ENCODE results near the gene AMBN.
A peak's percentile ranks its signal among the peaks of the same experiment; 100 is the strongest.

The AMBN gene, protein sequence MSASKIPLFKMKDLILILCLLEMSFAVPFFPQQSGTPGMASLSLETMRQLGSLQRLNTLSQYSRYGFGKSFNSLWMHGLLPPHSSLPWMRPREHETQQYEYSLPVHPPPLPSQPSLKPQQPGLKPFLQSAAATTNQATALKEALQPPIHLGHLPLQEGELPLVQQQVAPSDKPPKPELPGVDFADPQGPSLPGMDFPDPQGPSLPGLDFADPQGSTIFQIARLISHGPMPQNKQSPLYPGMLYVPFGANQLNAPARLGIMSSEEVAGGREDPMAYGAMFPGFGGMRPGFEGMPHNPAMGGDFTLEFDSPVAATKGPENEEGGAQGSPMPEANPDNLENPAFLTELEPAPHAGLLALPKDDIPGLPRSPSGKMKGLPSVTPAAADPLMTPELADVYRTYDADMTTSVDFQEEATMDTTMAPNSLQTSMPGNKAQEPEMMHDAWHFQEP
- total RNA-seq = 0 reads per million in 3 donors

- Histone ChIP-seq H3K4me1 (ENCODE audit: control insufficient read depth, insufficient read depth, low read length, poor library complexity, severe bottlenecking) (no peaks in the 10 kb centered on the region), H3K27me3 (replicated peaks; ENCODE audit: control insufficient read depth, insufficient read depth, low read length, poor library complexity, severe bottlenecking) (no peaks in the 10 kb centered on the region), H3K9me3 (ENCODE audit: control insufficient read depth, low read length) (no peaks in the 10 kb centered on the region), H3K27ac (ENCODE audit: insufficient read depth, low read length, poor library complexity, severe bottlenecking) (no peak within 1 kb of the TSS), H3K36me3 (ENCODE audit: control insufficient read depth, insufficient read depth, low read length) (no peaks in the 10 kb centered on the region), H3K4me3 (ENCODE audit: insufficient read depth, low read depth, low read length, poor library complexity, severe bottlenecking) (no peak within 1 kb of the TSS)
- DNase-seq = no peak
Measured at GRCh38 chr4:70591955-70592582, at the start of gene AMBN. TSS of gene AMBN (plus strand) at chr4:70592256. CDS start at chr4:70592359, 103 bp downstream.

- no peak overlapping the region for H3K27ac ChIP-seq (ENCODE audit: insufficient read depth, low read length, poor library complexity, severe bottlenecking)
- no peaks in the 10 kb centered on the region for H3K9me3 ChIP-seq (ENCODE audit: control insufficient read depth, low read length)
- no peak overlapping the region for H3K4me3 ChIP-seq (ENCODE audit: insufficient read depth, low read depth, low read length, poor library complexity, severe bottlenecking)
- no peak for DNase-seq
- no peaks in the 10 kb centered on the region for H3K36me3 ChIP-seq (ENCODE audit: control insufficient read depth, insufficient read depth, low read length)
- no peaks in the 10 kb centered on the region for H3K4me1 ChIP-seq (ENCODE audit: control insufficient read depth, insufficient read depth, low read length, poor library complexity, severe bottlenecking)
- no peaks in the 10 kb centered on the region for H3K27me3 ChIP-seq (replicated peaks; ENCODE audit: control insufficient read depth, insufficient read depth, low read length, poor library complexity, severe bottlenecking)
Measured at GRCh38 chr4:70544279-70544868, 47.7 kb upstream of the AMBN start.

DNA sequence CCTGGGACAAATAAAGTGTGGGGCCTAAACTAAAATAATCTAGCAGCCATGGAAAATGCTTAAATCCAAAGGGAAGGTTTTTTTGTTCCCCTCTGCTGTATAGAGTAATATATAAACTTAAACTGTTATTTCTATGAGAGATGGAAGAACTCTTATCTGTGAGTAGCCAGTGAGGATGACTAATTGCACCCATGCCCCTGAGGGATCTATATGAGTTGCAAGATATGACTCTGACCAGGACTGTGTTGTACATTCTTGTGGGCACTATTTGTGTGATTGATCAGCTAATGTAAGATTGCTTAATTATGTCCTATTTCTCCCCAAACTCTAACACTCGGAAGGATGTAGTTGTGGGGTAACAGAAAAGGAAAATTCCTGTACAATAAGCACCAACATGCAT is 35.2 kb upstream of the AMBN start:
- no peaks in the 10 kb centered on the region for H3K9me3 ChIP-seq (ENCODE audit: control insufficient read depth, low read length)
- H3K4me1 ChIP-seq (ENCODE audit: control insufficient read depth, insufficient read depth, low read length, poor library complexity, severe bottlenecking) = no peaks in the 10 kb centered on the region
- no peak for DNase-seq
- no peak overlapping the region for H3K4me3 ChIP-seq (ENCODE audit: insufficient read depth, low read depth, low read length, poor library complexity, severe bottlenecking)
- no peaks in the 10 kb centered on the region for H3K36me3 ChIP-seq (ENCODE audit: control insufficient read depth, insufficient read depth, low read length)
- H3K27me3 ChIP-seq (replicated peaks; ENCODE audit: control insufficient read depth, insufficient read depth, low read length, poor library complexity, severe bottlenecking) = no peaks in the 10 kb centered on the region
- H3K27ac ChIP-seq (ENCODE audit: insufficient read depth, low read length, poor library complexity, severe bottlenecking) = no peak overlapping the region

- Histone ChIP-seq H3K36me3 (ENCODE audit: control insufficient read depth, insufficient read depth, low read length) (no peaks in the 10 kb centered on the region), H3K27me3 (replicated peaks; ENCODE audit: control insufficient read depth, insufficient read depth, low read length, poor library complexity, severe bottlenecking) (no peaks in the 10 kb centered on the region), H3K4me1 (ENCODE audit: control insufficient read depth, insufficient read depth, low read length, poor library complexity, severe bottlenecking) (no peaks in the 10 kb centered on the region), H3K27ac (ENCODE audit: insufficient read depth, low read length, poor library complexity, severe bottlenecking) (no peak overlapping the region), H3K9me3 (ENCODE audit: control insufficient read depth, low read length) (no peaks in the 10 kb centered on the region), H3K4me3 (ENCODE audit: insufficient read depth, low read depth, low read length, poor library complexity, severe bottlenecking) (no peak overlapping the region)
- DNase-seq = peak in 1 of 3 donors; percentile 15
Measured at GRCh38 chr4:70559211-70559830, 32.7 kb upstream of the AMBN start.

DNA sequence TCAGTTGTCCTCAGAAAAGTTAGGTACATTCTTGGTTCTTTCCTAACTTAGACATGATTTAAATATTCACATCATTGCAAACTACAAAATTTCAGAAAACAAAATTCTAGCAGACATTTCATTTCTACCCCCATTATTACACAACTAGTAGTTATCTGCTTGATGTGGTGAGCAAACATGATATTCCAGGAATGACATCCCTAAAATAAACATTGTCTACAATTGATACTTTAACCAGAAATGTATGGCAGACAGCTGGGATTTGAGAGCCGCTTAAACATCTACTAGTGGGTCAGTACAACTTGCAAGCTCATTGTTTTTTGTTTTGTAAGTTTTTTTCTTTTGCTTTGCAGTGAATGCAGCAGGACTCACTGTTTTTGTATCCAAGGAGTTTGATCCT is 32.1 kb upstream of the AMBN start:
- H3K27me3 ChIP-seq (replicated peaks; ENCODE audit: control insufficient read depth, insufficient read depth, low read length, poor library complexity, severe bottlenecking) = no peaks in the 10 kb centered on the region
- no peak overlapping the region for H3K27ac ChIP-seq (ENCODE audit: insufficient read depth, low read length, poor library complexity, severe bottlenecking)
- H3K9me3 ChIP-seq (ENCODE audit: control insufficient read depth, low read length) = no peaks in the 10 kb centered on the region
- no peak for DNase-seq
- H3K36me3 ChIP-seq (ENCODE audit: control insufficient read depth, insufficient read depth, low read length) = no peaks in the 10 kb centered on the region
- no peak overlapping the region for H3K4me3 ChIP-seq (ENCODE audit: insufficient read depth, low read depth, low read length, poor library complexity, severe bottlenecking)
- no peaks in the 10 kb centered on the region for H3K4me1 ChIP-seq (ENCODE audit: control insufficient read depth, insufficient read depth, low read length, poor library complexity, severe bottlenecking)

DNA sequence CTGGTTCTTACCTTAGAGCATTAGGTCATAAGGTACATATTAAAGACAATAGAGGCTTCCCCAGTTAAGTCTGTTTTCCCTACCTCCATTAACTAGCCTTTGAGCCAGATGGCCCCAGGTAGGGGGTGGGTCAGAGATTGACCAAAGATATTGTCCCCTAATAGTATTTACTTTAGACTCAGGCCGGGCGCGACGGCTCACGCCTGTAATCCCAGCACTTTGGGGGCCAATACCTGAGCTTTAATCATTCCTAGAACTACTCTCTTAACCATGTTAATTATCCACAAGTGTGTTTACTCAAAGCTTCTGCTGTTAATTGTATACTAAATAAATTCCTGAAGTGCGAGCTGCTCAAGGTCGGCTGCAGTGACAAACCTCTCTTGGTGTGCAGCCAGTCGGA is 28.0 kb upstream of the AMBN start:
- no peaks in the 10 kb centered on the region for H3K9me3 ChIP-seq (ENCODE audit: control insufficient read depth, low read length)
- H3K27ac ChIP-seq (ENCODE audit: insufficient read depth, low read length, poor library complexity, severe bottlenecking) = no peak overlapping the region
- H3K4me1 ChIP-seq (ENCODE audit: control insufficient read depth, insufficient read depth, low read length, poor library complexity, severe bottlenecking) = no peaks in the 10 kb centered on the region
- H3K36me3 ChIP-seq (ENCODE audit: control insufficient read depth, insufficient read depth, low read length) = no peaks in the 10 kb centered on the region
- H3K27me3 ChIP-seq (replicated peaks; ENCODE audit: control insufficient read depth, insufficient read depth, low read length, poor library complexity, severe bottlenecking) = no peaks in the 10 kb centered on the region
- H3K4me3 ChIP-seq (ENCODE audit: insufficient read depth, low read depth, low read length, poor library complexity, severe bottlenecking) = no peak overlapping the region
- no peak for DNase-seq

GRCh38 chr4:70570796-70571195 is 21.3 kb upstream of the AMBN start:
- DNase-seq = no peak
- Histone ChIP-seq H3K4me3 (ENCODE audit: insufficient read depth, low read depth, low read length, poor library complexity, severe bottlenecking) (no peak overlapping the region), H3K36me3 (ENCODE audit: control insufficient read depth, insufficient read depth, low read length) (no peaks in the 10 kb centered on the region), H3K9me3 (ENCODE audit: control insufficient read depth, low read length) (no peaks in the 10 kb centered on the region), H3K27ac (ENCODE audit: insufficient read depth, low read length, poor library complexity, severe bottlenecking) (no peak overlapping the region), H3K4me1 (ENCODE audit: control insufficient read depth, insufficient read depth, low read length, poor library complexity, severe bottlenecking) (no peaks in the 10 kb centered on the region), H3K27me3 (replicated peaks; ENCODE audit: control insufficient read depth, insufficient read depth, low read length, poor library complexity, severe bottlenecking) (no peaks in the 10 kb centered on the region)

DNA sequence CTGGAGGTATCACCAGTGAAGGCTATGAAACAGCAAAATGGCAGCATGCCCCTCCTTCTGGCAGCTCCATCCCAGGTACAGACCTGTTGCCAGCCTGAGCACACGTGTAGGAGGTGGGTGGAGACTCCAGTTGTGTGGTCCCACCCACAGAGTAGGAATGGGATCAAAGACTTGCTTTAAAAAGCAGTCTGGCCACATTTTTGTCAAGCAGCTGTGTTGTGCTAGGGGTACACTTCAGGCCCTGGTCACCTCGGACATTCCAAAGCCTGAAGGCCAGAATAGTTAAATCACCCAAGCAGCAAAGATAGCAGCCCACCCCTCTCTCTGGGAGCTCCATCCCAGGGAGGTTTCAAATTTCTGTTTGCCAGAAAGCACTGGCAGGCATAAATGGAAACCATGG is 20.3 kb upstream of the AMBN start:
- Histone ChIP-seq H3K36me3 (ENCODE audit: control insufficient read depth, insufficient read depth, low read length) (no peaks in the 10 kb centered on the region), H3K27ac (ENCODE audit: insufficient read depth, low read length, poor library complexity, severe bottlenecking) (no peak overlapping the region), H3K4me3 (ENCODE audit: insufficient read depth, low read depth, low read length, poor library complexity, severe bottlenecking) (no peak overlapping the region), H3K4me1 (ENCODE audit: control insufficient read depth, insufficient read depth, low read length, poor library complexity, severe bottlenecking) (no peaks in the 10 kb centered on the region), H3K9me3 (ENCODE audit: control insufficient read depth, low read length) (no peaks in the 10 kb centered on the region), H3K27me3 (replicated peaks; ENCODE audit: control insufficient read depth, insufficient read depth, low read length, poor library complexity, severe bottlenecking) (no peaks in the 10 kb centered on the region)
- DNase-seq = no peak

DNA sequence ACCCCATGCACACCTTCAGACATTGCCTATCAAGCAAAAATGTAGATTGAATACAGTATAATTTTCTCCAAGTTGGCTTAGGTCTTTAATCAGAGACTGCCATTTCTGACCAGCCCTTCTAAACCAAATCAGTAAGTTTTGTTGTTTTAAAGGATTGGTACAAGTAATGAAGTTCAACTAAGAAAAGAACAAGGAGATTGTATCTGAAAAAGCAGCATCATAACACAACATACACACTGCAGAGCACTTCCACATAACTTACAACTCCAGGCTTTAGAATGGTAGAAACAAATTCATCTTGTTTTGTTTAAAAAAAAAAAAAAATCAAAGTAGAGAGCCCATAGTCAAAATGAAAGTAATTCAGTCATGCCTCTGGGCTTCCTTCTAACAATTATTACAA is 16.1 kb upstream of the AMBN start:
- peaks cover 3% of the 10 kb centered on the region for H3K27me3 ChIP-seq (replicated peaks; ENCODE audit: control insufficient read depth, insufficient read depth, low read length, poor library complexity, severe bottlenecking)
- H3K4me3 ChIP-seq (ENCODE audit: insufficient read depth, low read depth, low read length, poor library complexity, severe bottlenecking) = no peak overlapping the region

More for the DNA sequence above, 16.1 kb upstream of the AMBN start:
- H3K36me3 ChIP-seq (ENCODE audit: control insufficient read depth, insufficient read depth, low read length) = no peaks in the 10 kb centered on the region
- no peak overlapping the region for H3K27ac ChIP-seq (ENCODE audit: insufficient read depth, low read length, poor library complexity, severe bottlenecking)
- DNase-seq = no peak
- H3K9me3 ChIP-seq (ENCODE audit: control insufficient read depth, low read length) = no peaks in the 10 kb centered on the region
- H3K4me1 ChIP-seq (ENCODE audit: control insufficient read depth, insufficient read depth, low read length, poor library complexity, severe bottlenecking) = no peaks in the 10 kb centered on the region

Measured in effector memory CD4-positive, alpha-beta T cell (primary cell).